AG04449 (cell line): ENCODE results near the gene CBX6.

ENCODE experiments used
- CTCF ChIA-PET: fragments of 350-600 bp; formaldehyde crosslinking; extraction: SDS; loops from one replicate; lab custom pipeline; 2021; ENCODE audit warnings: antibody characterized with exemption; lab: Yijun Ruan, JAX
- POLR2A ChIA-PET: fragments of 400-600, 350-600 bp; formaldehyde crosslinking; extraction: SDS; loops from one replicate; lab custom pipeline; 2020; ENCODE audit warnings: antibody characterized with exemption, inconsistent platforms; lab: Yijun Ruan, JAX
- DNase-seq: peaks from one replicate; pipeline ENCODE4 v3.0.0-alpha.2; 2010; ENCODE audit warnings: low read depth, low spot score
- H3K4me3 ChIP-seq: 2 replicates; pipeline ENCODE4 v1.5.1; 2011; ENCODE audit warnings: low read depth, mild to moderate bottlenecking, control low read depth, low read length
- CTCF ChIP-seq: IDR thresholded peaks from one replicate; pipeline ENCODE4 v1.5.1; 2011; ENCODE audit warnings: mild to moderate bottlenecking, moderate library complexity, low read length, control low read depth, inconsistent platforms; ENCODE audit not compliant: insufficient read depth; ENCODE audit errors: missing control alignments

Gene CBX6

GRCh38 chr22:38868286-38868721, 3.7 kb downstream of the CBX6 start:
- no peak overlapping the region for H3K4me3 ChIP-seq
- ChIA-PET CTCF (interaction anchor here (0.6 to 8.6 kb wide), 22 partner anchors 10 to 281 kb away, joined by 3 to 238 read pairs (median 6); partner anchors contain the start of genes APOBEC3C, APOBEC3D and NPTXR), POLR2A (no interaction called here)
- no peak for DNase-seq
- TF ChIP-seq CTCF: no peak

DNA sequence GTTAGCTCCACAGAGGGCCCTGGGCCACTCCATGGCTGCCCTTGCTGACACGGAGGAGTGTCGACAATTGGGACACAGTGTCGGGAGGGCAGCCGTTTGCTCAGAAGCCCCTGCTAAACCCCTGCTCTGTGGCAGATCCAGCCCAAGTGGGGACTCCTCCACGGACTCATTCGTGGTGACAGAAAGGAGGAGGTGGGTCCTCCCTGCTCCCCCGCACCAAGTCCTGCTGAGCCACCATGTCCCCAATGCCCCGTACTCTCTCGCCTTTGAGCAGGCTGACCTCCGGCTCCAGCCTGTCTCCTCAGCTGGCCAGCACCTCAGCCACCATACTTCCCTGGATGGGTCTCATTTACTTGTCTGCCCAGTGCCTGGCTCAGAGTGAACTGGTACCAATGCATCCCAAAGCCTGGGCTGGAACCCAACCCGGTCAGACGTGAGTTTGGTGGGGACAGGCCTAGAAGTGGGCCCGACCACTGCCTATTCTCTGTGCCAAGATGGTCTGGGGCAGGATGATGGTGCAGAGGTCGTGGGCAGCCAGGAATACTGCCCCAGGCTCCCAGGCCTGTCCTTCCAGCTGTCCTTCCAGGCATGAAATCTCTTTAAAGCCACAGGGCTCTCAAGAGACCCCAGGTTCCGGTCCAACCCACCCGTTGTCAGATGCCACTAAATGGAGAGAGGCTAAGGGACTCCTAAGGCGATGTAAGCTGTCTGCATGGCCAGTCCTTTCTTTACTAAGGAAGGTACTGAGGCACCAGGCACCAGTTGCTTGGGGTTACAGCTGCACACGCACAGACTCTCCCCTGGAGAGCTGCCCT, 4.3 kb downstream of the CBX6 start:
- no peak for TF ChIP-seq CTCF
- CTCF ChIA-PET: interaction anchor here (0.6 to 8.6 kb wide), 11 partner anchors 11 to 251 kb away, joined by 3 to 238 read pairs (median 4); no protein-coding TSS in a partner anchor
- H3K4me3 ChIP-seq: no peak overlapping the region
- POLR2A ChIA-PET: no interaction called here
- DNase-seq: no peak

GRCh38 chr22:38867124-38867455, 4.9 kb downstream of the CBX6 start:
- H3K4me3 ChIP-seq: no peak overlapping the region
- DNase-seq: no peak
- CTCF ChIA-PET: interaction anchor here (6.2 to 8.6 kb wide), 3 partner anchors 12 to 138 kb away, joined by 172 to 238 read pairs (median 216); no protein-coding TSS in a partner anchor
- no peak for TF ChIP-seq CTCF
- POLR2A ChIA-PET: no interaction called here

- H3K4me3 ChIP-seq: no peak overlapping the region
- TF ChIP-seq CTCF: no peak
- no peak for DNase-seq
- CTCF ChIA-PET: interaction anchor here (6.2 to 8.6 kb wide), 3 partner anchors 12 to 138 kb away, joined by 172 to 238 read pairs (median 216); no protein-coding TSS in a partner anchor
- POLR2A ChIA-PET: no interaction called here
Observed at GRCh38 chr22:38866399-38867123, 5.5 kb downstream of the CBX6 start.

- CTCF ChIA-PET: interaction anchor here (8.6 kb wide), 1 partner anchor 139 kb away, joined by 238 read pairs; no protein-coding TSS in a partner anchor
Observed at GRCh38 chr22:38866024-38866398, 6.0 kb downstream of the CBX6 start.

More at GRCh38 chr22:38866024-38866398, 6.0 kb downstream of the CBX6 start:
- no peak overlapping the region for H3K4me3 ChIP-seq
- TF ChIP-seq CTCF: no peak
- DNase-seq: no peak
- POLR2A ChIA-PET: no interaction called here
